Measurements from ENCODE around the gene ODAD4.

- TF ChIP-seq PATZ1 (CRISPR knock-in tag; IDR thresholded peaks at IDR 0.05; ENCODE audit: borderline replicate concordance), result no peak
- no peak for TF ChIP-seq SNAI2 (CRISPR knock-in tag; IDR thresholded peaks at IDR 0.05)
- no peak for TF ChIP-seq ARNTL (CRISPR knock-in tag; IDR thresholded peaks at IDR 0.05; ENCODE audit: borderline replicate concordance, low read depth)
- TF ChIP-seq ZFP30 (CRISPR knock-in tag; IDR thresholded peaks at IDR 0.05), result no peak
- no peak for TF ChIP-seq ZC3H10 (CRISPR knock-in tag; IDR thresholded peaks at IDR 0.05)
Observed at GRCh38 chr17:42002175-42002791, 71.9 kb downstream of the ODAD4 start.
